Forelimb muscle (tissue), 1 donor: ENCODE measurements around the gene LIME1. TPM values are rescaled to one million over a fixed set of nuclear protein-coding genes. Genes with fewer than 3 reads are reported as not detected.

ENCODE experiments used
- DNase-seq: peaks from one replicate; pipeline ENCODE4 v3.0.0-alpha.2; 2013; ENCODE audit warnings: low read depth
- polyA plus RNA-seq: library from polyadenylated mRNA; unstranded; fragments of 120-200 nt; gene quantifications from one replicate; pipeline ENCODE4 v1.2.1, GENCODE V29; 2013; ENCODE audit not compliant: insufficient read length

Gene LIME1
- polyA plus RNA-seq, 1 donor = 4.6 TPM

DNA sequence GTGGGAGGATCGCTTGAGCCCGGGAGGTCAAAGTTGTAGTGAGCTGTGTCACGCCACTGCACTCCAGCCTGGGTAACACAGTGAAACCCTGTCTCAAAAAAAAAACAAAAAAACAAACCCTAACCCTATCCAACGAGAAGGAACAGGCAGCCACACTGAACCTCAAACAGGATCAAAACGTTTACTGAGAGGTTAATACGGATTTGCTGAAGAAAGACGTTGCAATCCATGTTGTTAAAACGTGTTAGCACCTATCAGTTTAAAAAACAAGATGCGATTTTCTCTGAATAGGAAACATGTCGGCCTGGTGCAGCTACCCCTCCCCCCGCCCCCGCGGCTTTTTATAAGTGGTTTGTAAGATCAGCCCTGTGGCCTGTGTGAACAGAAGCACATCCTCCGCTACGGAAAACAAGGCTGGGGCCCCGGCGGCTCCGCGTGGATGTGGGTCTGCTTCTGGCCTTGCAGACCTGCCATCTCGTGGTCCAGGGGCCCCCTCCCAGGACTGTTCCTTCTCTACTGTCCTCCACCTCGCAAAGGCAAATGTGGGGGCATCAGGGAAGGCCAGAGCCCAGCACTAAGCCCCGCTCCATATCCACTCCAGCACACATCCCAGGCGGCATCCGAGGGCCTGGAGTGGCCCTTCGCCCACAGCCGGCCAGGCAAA, 14.5 kb downstream of the LIME1 start:
- no peak for DNase-seq

DNA sequence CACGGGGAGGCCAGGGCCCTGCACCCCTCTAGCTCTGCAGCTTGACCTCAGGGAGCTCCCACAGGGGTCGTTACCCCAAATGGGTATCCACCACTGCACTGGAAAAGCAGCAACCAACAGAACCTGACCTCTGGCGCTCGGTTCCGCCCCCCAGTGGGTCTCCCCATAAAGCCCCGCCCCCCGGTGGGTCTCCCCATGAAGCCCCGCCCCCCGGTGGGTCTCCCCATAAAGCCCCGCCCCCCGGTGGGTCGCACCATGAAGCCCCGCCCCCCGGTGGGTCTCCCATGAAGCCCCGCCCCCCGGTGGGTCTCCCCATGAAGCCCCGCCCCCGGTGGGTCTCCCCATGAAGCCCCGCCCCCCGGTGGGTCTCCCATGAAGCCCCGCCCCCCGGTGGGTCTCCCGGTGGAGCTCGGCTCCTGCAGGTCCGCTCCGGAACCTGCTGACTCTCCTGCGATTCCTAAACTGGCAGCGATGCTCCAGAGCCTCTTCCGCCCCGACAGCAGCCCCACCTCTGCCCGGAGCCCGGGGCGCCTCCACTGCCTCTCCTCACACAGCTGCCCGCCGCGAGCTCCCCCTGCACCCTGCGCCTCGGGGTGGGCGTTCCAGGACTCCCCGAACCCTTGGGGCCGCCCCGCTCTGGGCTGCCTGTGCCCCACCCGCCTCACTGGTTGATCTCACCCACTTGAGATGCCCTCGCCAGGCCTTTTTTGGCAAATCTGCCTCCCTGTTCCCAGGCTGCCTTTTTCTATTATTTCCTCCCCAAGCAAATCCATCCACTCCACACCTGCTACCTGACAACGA, 15.2 kb downstream of the LIME1 start:
- DNase-seq = no peak

DNA sequence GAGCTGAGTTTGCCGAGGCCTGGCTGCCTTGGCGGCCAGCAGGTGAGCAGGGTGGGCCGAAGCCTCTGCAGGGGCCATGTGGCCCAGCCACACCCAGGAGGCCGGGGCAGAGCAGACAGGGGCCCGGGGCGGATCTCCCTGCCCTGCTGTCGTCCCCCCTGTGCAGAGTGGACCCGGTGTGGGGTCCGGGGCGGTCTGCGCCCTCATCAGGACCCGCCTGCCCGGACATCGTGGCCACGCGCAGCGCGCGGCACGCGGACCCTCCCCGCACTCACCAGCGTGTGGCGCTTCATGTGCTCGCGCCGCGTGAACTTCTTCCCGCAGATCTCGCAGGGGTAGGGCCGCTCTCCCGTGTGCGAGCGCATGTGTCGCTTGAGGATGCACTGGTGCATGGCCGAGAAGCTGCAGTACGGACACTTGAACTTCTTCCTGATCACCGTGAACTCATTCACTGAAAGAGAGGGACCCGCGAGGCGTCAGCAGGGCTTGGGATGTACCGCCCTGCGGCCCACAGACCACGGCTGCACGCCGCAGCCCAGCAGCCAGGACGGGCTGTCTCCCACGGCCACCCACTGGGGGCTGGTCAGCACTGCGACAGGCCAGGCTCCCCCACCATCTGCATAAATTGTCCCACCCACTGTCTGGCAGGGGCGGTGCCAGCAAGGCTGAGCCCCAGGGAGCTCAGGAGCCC, 16.1 kb downstream of the LIME1 start:
- no peak for DNase-seq

DNA sequence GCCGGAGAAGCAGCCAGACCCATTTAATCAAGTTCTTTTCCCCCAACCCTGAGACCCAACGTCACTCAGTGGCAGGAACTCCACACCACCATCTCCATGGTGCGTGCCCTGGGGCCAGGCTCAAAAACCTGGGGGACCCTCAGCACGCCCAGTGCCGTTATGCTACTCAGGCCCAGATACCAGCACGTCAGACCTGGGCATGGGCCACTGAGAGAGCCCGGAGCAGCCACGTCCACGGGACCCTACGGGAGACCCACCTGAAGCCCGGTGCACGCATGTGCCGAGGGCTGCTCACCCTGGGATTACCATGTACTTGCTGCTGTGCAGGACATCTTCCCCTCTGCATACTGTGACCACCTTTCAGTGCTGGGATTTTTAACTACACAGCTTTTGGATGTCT, 16.9 kb downstream of the LIME1 start:
- DNase-seq = no peak

DNA sequence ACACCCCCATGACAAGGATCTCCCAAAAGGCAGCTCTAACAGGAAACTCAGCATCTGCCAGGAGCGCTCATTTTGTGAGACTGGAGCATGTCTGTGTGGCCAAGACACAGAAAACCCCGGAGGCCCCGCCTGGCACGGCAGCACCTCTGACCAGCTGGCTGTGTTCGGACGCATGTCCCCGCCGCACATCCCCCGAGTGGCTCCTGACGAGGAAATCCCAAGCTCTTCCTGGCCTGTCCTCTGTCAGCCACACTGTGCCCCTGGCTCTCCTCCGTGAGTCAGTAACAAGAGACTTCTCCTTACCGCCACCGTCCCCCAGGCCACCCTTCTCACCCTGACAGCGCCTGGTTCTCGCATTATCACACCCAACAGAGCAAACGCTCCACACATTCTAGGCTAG, 17.5 kb downstream of the LIME1 start:
- no peak for DNase-seq

DNA sequence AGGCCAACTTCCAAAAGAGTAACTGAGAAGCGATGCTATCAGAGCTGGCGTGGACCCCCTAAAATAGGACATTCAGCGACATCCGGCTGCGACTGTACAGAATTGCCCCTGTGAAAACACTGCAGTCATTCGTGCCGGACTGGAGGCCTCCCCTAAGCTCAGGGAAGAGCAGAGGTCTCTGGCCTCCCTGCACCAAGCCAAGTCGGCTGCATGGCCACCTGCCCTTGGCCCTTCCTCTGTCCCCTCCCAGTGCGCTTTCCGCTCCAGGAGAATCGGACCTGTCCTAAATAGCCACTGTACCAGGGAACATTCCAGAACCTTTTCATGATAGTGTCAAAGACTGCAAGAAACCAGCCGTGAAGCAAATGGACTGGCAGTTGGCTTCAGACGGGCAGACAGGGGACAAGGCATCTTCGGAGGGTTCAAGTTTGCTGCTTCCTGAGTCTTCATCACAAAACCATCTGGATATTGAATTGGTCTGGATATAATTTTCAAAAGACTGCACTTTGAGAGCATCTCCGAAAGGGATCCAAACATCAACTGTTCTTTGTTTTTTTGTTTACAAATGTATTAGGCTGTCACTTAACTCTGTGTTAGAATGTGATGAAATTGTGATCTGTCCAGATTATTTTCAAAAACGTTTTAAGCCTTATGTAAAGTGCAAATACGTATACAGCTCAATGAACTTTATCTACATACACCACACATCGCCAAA, 19.6 kb downstream of the LIME1 start:
- DNase-seq = no peak

DNA sequence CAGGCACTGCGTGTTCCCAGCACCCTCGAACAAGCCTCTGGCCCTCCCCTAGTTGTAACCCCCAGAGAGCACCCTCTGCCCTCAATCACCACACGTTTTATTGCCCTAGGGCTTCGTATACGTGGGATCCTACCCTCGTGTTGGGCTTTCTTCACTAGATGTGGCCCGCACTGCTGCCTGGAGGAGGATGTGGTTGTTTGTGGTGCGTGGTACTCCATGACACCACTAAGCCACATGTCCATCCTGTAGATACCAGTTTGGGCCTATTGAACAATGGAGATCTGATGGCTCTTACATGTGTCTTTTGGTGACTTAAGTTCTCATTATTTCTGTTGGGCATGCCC, 20.2 kb downstream of the LIME1 start:
- DNase-seq = no peak

DNA sequence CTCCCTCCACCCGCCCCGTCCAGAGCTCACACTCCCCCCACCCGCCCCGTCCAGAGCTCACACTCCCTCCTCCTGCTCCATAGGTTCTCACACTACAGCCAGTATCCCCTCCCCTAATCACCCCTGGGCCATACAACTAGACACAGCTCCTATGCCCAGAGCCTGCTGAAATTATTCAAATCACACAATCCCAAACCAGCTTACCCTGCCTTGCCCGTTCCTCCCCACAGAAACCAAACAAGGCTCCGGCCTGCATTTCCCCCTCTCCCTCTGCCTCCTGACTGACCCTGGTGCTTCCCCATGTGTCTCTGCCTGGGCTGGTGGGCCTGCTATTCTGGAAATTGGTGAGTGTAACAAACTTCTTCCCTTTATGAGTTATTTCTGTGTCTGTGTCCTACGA, 21.7 kb downstream of the LIME1 start:
- no peak for DNase-seq

DNA sequence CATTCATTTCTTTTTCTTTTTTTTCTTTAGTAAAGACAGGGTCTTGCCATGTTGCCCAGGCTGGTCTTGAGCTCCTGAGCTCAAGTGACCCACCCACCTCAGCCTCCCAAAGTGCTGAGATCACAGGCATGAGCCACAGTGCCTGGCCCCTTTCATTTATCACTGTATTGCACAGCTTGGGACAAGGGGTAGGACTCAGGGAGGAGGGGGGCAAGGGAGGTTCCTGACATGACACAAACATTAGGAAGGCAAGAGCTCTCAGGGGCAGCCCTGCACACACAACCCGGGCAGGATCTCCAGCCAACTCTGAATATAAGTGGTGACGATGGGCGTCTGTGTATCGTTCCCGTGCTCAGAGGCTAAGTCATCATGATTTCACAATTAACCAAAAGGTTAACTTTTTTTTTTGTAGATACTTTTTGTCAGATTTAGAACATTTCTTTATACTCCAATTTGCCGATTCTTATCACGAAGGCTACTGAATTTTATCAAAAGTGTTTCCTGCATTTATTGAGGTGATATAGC, 23.0 kb downstream of the LIME1 start:
- DNase-seq = no peak

DNA sequence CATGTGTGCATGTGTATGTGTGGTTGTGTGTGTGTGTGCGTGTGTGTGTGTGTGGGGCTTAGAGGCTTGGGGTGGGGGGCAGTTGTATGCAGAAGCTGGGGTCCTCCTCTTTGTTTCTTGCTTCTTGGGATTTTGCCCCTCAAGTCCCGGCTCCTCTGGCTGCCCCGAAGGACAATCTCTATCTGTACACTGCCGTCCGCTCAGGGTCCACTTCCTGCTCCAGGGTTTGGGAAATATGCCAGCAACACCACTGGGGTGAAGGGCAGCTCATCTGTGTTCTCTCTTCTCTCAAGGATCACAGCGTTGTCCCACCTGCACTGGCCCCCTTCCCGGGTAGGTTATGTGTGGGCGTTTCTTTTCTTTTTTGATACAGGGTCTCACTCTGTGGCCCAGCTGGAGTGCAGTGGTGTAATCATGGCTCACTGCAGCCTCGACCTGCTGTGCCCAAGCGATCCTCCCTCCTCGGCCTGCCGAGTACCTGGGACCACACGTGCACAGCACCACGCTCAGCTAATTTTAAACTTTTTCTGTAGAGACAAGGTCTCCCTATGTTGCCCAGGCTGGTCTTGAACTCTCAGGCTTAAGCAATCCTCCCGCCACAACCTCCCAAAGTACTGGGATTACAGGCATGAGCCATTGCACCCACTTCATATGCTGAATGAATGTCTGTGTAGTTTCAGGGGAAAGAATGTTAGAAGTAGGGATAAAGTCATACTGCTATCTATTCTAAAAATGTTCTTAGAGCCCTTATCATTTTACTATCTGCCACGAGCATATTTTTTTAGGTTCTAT, 28.8 kb downstream of the LIME1 start:
- no peak for DNase-seq

DNA sequence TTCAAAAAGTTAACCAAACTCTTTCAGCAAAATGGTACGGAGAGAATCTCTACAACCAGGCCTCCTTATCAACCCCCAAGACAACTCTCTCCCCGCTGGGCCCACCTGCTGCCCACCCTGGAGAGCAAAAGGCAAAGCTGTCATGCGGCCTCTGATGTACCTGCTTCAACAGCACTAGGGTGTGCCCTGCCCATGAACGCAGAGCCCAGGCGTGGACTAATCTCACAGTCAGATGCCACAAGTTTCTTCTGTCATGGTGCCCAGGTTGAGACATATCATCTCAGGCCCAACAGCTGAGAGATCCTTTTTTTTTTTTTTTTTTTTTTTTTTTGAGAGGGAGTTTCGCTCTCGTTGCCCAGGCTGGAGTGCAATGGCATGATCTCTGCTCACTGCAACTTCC, 29.4 kb downstream of the LIME1 start:
- DNase-seq = no peak

DNA sequence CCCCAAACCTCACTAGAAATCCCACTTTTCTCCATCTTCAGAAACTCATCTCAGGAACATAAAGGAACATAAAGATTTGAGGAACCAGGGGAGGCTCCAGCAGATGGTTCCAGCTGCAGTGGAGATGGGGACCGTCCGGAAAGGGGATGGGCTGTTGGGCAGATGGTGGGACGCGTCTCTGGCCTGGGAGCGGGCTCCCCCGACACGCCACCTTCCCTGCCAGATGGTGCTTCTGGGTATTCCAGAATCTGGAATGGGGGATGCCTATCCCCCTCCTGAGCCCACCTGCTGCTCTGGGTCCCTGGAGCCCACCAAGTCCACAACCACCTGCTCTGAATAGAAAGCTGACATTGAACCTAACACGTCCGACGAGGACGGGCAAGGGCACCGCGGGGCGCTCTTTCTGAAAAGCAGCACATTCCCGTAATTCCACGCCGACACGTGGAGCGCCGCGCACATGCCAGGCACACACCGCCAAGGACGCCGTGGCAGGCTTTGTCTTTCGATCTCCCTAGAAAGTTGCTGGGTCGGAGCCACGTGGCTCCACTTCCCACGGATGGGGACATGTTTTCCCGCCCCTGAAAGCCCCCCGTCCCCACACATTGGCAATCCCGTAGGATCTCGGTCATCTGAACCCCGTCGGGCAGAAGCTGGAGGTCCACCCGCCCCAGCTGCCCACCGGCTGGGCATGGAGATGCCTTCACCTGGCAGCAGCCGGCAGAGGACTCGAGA, 30.4 kb downstream of the LIME1 start:
- no peak for DNase-seq

DNA sequence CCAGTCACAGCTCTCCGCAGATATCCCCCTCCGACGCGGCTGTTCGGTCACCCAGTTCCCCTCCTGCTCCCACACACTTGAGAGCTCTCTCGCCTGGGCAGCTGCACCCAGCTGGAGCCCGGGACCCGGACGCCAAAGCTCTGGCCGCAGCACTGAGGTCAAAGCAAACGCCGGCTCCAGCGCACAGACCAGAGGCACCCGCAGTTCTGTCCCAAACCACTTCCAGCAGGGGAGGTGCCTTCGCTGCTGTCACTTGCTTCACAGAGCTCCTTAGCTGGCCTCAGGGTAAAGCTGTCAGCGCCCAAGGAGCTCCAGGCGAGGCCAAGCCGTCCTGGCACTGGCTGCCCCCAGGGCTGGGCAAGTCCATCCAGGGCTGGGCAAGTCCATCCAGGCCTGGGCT, 31.0 kb downstream of the LIME1 start:
- DNase-seq = no peak

DNA sequence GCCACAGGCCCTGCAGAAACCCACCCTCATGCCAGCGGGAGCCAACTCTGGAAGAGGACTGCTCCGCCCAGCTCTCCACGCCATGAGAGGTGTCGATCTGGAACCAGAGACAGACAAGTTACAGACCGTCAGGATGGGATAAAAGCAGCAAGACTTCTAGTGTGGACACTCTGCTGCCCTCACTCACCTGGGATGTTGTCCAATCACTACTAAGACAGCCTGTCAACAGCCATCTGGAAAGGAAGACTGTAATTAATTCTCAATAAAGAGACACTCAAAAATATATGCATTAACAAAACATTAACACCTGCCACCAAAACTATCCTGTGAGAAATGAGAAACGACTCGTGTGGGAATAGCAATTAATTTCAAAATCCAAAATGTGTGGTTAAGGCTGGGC, 31.4 kb downstream of the LIME1 start:
- no peak for DNase-seq

DNA sequence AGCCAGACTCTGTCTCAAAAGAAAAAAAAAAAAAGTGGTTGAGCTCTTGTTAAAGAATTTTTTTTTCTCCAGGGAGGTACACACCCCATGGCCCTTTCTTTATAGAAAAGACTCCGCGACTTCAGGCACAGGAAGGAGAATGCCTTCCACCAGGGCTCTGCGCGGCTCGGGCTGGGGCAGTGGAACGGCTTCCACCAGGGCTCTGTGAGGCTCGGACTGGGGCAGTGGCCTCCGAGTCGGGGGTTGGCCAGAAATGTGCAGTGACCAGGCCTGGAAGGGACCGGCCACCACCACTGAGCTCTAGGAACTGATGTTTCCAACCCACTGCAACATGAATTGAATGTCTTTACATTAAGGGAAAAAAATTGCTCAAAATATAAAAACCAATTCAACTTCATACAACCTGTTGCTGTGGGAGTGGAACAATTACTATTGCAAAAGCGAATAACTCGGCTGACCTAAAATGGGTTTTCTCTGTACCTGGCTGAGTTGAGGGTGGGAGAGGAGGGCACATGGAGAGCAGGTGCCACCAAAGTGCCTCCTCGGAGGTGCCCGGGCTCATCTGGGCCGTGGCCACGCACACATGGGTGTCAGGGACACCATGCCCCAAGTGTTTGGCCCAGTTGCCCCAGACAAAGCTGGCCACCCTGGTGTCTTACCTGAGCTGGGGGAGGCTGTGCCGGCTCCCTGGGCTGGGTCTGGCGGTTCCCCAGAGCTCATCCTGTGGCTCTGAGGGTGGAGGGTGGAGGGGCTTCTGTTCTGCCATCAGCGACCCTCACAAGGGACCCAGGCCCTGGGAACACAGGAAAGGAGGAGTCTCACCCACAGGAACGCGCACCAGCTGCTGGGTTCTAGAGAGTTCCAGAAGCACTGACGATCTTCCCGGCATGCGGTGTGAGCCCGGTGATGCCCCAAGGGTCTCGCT, 32.4 kb downstream of the LIME1 start:
- no peak for DNase-seq

DNA sequence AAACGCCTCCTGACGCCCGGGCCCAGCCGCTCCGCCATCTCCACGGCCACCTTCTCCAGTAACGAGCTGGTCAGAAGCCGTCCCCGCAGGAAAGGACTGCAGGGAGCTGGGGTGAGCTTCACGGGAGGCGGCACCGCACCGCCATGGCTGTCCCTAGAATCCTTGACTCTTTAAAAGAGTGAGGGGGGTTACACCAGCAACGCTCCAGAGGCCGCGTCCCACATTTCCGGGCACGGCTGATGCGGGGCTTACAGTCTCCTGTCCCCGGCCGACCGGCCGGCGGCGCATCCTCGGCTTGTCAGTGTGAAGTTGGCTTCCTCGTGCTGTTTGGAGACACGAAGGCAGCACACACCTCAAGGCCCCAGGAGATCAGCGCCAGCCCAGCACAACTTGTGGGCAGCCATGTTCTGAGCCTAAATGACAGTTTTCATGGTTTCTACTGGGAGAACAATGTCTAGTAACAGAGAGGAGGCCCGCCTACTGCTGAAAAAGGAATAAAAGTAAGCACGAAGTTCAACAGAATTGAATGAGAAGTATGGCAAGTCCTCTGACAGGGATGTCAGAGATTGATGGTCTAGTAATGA, 33.5 kb downstream of the LIME1 start:
- DNase-seq = no peak

DNA sequence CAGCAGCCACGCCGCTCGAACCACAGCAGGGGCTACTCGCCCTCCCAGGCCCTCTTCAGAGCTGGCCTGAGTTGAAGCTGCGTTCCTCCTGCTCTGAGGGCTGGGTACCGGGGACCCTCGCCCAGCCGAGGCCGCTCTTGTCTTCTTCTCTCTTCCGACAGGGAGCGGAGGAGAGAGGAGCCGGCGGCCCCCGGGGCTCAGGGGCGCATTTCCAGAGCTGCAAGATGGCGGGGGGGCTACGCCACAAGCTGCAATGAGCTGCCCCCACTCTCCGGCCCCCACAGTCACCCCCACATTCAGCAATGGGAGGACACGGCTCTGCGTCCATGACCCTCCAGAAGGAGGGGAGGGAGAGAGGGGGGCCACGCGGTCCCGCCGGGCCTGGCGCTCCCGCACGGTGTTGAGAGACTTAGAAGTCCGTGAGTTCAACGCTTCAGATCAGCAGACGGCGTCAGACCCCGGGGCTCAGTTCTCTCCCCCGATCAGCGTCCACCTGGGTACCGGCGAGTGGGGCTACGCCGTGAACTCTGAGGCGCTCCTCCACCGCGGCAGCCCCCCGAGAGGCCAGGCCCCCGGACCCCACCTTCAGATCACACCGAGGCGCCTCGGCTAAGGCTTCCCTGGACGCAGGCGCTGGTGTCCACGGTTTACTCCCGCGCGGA, 34.7 kb downstream of the LIME1 start:
- no peak for DNase-seq

DNA sequence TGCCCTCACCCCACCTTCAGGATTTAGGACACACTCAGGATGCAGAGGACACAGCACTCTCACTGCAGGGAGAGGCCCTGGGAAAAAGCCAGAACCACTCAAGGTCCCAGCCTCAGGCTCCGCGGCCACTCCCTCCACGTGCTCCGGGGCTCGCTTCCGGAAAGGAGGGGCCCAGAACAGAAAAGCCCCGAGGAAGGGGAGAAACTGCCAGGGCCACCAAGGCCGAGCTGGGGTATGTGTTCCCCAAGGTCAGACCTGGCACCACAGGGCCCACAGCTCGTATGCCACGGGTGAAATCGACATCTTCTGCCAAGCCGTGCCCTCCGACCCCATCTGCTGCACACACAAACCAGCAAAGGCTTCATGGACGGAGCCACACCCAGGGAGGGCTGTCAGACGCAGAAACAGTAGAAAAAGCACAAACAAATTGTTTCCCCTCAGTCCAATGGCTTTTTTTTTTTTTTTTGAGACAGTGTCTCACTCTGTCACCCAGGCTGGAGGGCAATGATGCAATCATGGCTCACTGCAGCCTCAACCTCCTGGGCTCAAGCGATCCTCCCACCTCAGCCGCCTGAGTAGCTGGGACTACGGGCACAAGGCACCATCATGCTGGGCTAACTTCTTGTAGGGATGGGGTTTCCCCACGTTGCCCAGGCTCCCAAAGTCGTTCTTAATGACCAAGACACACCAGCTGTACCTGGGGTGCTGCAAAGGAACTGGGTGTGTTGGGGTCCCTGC, 36.5 kb downstream of the LIME1 start:
- no peak for DNase-seq
